Measurements from ENCODE around the gene KLHDC10. TPM values are rescaled to one million over a fixed set of nuclear protein-coding genes. Genes with fewer than 3 reads are reported as not detected.
"Not testable (repeated sequence)": the region's sequence is repeated elsewhere in the genome, so short reads cannot be mapped to it uniquely, and the experiment has no call there.

The KLHDC10 gene
- total RNA-seq, 1 experiment from 2014 or later = 21.6 TPM

DNA sequence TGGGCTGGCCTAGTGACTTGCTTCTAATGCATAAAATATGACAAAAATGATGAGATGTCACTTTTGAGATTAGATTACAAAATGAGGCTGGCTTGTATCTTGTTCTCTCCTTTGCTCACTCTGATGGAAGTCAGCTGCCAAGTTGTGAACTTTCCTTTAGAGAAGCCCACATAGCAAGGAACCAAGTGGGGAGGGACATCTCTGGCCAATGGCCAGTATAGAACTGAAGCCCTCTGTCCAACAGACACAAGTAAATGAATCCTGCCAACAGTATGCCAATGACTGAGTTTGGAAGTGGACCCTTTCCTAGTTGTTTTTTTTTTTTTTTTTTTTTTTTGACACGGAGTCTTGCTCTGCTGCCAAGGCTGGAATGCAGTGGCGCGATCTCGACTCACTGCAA, 22.5 kb upstream of the KLHDC10 start:
- TF ChIP-seq EZH2 (IDR thresholded peaks at IDR 0.05; ENCODE audit: low read length, unreplicated experiment) (no peak), EZH2phosphoT487 (IDR thresholded peaks at IDR 0.05; ENCODE audit: borderline replicate concordance, low read length) (no peak)
- TF ChIP-seq, protein P1, sequence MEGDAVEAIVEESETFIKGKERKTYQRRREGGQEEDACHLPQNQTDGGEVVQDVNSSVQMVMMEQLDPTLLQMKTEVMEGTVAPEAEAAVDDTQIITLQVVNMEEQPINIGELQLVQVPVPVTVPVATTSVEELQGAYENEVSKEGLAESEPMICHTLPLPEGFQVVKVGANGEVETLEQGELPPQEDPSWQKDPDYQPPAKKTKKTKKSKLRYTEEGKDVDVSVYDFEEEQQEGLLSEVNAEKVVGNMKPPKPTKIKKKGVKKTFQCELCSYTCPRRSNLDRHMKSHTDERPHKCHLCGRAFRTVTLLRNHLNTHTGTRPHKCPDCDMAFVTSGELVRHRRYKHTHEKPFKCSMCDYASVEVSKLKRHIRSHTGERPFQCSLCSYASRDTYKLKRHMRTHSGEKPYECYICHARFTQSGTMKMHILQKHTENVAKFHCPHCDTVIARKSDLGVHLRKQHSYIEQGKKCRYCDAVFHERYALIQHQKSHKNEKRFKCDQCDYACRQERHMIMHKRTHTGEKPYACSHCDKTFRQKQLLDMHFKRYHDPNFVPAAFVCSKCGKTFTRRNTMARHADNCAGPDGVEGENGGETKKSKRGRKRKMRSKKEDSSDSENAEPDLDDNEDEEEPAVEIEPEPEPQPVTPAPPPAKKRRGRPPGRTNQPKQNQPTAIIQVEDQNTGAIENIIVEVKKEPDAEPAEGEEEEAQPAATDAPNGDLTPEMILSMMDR (conservative IDR thresholded peaks at IDR 0.05; ENCODE audit: low read depth, low read length) = no peak
- Histone ChIP-seq H3K27me3 (ENCODE audit: low read length) (no peaks in the 10 kb centered on the region), H2AFZ (ENCODE audit: low read length) (no peak overlapping the region), H3K9me2 (replicated peaks; ENCODE audit: low read length) (no peaks in the 10 kb centered on the region), H3K9me3 (ENCODE audit: low read length) (no peaks in the 10 kb centered on the region), H3K4me1 (ENCODE audit: insufficient read depth, low read length) (peaks cover 8% of the 10 kb centered on the region), H3K4me3 (ENCODE audit: low read length) (no peak overlapping the region), H4K20me1 (ENCODE audit: low read length) (no peaks in the 10 kb centered on the region), H3K36me3 (ENCODE audit: low read depth, low read length) (peaks cover 6% of the 10 kb centered on the region; the same call in 1 of the 2 replicates), H3K9ac (ENCODE audit: low read length) (no peak overlapping the region), H3F3A (ENCODE audit: low read length, unreplicated experiment) (no peaks in the 10 kb centered on the region), H3K79me2 (ENCODE audit: low read length) (peaks cover 24% of the 10 kb centered on the region), H3K4me2 (ENCODE audit: low read length) (no peak overlapping the region), H3K27ac (ENCODE audit: low read length) (no peak overlapping the region)
- POLR2A ChIA-PET (ENCODE audit: unreplicated experiment) = no interaction called here
- intact Hi-C loops (cut with micrococcal nuclease) = no loop called here
- no TSS peak for BruUV-seq (replicated peaks)
- CTCF ChIA-PET = no interaction called here
- ATAC-seq (no peak), DNase-seq (no peak)

DNA sequence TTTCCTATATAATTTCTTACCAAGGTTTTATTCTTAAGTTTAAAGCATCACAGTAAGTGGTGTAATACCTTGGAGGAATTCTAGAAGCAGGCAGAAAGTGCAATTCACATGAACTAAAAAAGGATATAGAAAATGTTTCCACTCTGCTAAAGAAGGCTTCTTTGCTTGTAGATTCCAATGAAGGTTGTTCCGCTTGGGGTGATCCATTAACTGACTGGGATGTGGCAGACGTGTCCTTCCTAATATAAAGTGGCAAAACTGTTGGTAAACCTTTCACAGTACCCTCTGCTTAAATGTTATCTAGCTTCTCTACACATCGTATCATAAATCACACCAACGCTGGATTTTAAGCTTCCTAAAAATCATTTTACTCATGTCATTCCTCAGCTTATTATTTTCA, 21.4 kb upstream of the KLHDC10 start:
- POLR2A ChIA-PET (ENCODE audit: unreplicated experiment) = no interaction called here
- no peak for ATAC-seq

DNA sequence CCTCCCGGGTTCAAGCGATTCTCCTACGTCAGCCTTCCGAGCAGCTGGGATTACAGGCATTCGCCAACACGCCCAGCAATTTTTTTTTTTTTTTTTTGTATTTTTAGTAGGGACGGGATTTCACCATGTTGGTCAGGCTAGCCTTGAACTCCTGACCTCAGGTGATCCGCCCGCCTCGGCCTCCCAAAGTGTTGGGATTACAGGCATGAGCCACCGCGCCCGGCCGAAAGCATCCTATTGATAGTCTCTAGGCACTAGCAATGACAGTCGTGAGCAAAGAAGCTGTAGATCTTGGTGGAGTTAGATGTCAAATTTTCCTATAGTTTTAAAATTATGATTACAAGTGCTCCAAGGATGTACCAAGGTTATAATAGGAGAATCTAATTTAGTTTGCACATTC, 18.1 kb upstream of the KLHDC10 start:
- H3K9me3 ChIP-seq (ENCODE audit: low read length); BruUV-seq (replicated peaks); DNase-seq; POLR2A ChIA-PET (ENCODE audit: unreplicated experiment); H3K27me3 ChIP-seq (ENCODE audit: low read length); H4K20me1 ChIP-seq (ENCODE audit: low read length); H3F3A ChIP-seq (ENCODE audit: low read length, unreplicated experiment); H3K9ac ChIP-seq (ENCODE audit: low read length); H3K4me1 ChIP-seq (ENCODE audit: insufficient read depth, low read length); H3K27ac ChIP-seq (ENCODE audit: low read length); H3K4me2 ChIP-seq (ENCODE audit: low read length); H3K9me2 ChIP-seq (replicated peaks; ENCODE audit: low read length); intact Hi-C loops (cut with micrococcal nuclease); H3K36me3 ChIP-seq (ENCODE audit: low read depth, low read length); H2AFZ ChIP-seq (ENCODE audit: low read length); ATAC-seq; H3K4me3 ChIP-seq (ENCODE audit: low read length); CTCF ChIA-PET: not testable (repeated sequence)
- H3K79me2 ChIP-seq (ENCODE audit: low read length) = peaks cover 24% of the 10 kb centered on the region

More for the DNA sequence above, 21.4 kb upstream of the KLHDC10 start:
- Histone ChIP-seq H3K27me3 (ENCODE audit: low read length) (no peaks in the 10 kb centered on the region), H3K4me1 (ENCODE audit: insufficient read depth, low read length) (peaks cover 8% of the 10 kb centered on the region), H3K79me2 (ENCODE audit: low read length) (peaks cover 24% of the 10 kb centered on the region), H3K36me3 (ENCODE audit: low read depth, low read length) (peaks cover 2% of the 10 kb centered on the region; the same call in 1 of the 2 replicates), H3F3A (ENCODE audit: low read length, unreplicated experiment) (no peaks in the 10 kb centered on the region), H3K4me2 (ENCODE audit: low read length) (no peak overlapping the region), H3K4me3 (ENCODE audit: low read length) (no peak overlapping the region), H3K27ac (ENCODE audit: low read length) (no peak overlapping the region), H3K9ac (ENCODE audit: low read length) (no peak overlapping the region), H2AFZ (ENCODE audit: low read length) (no peak overlapping the region), H3K9me2 (replicated peaks; ENCODE audit: low read length) (no peaks in the 10 kb centered on the region), H3K9me3 (ENCODE audit: low read length) (no peaks in the 10 kb centered on the region), H4K20me1 (ENCODE audit: low read length) (no peaks in the 10 kb centered on the region)
- intact Hi-C loops (cut with micrococcal nuclease) = no loop called here
- BruUV-seq (replicated peaks) = no TSS peak
- no peak for DNase-seq
- CTCF ChIA-PET = no interaction called here
- TF ChIP-seq, protein P1 (conservative IDR thresholded peaks at IDR 0.05; ENCODE audit: low read depth, low read length) = no peak
- TF ChIP-seq EZH2 (IDR thresholded peaks at IDR 0.05; ENCODE audit: low read length, unreplicated experiment) = no peak
- TF ChIP-seq EZH2phosphoT487 (IDR thresholded peaks at IDR 0.05; ENCODE audit: borderline replicate concordance, low read length) = no peak

DNA sequence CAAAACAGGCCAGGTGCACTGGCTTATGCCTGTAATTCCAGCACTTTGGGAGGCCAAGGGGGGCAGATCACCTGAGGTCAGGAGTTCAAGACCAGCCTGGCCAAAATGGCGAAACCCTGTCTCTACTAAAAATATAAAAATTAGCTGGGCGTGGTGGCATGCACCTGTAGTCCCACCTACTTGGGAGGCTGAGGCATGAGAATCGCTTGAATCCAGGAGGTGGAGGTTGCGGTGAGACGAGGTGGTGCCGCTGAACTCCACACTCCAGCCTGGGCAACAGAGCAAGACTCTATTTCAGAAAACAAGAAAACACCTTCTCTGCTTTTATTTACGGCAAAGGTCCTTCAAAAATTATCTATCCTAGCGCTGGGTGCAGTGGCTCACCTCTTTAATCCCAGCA, 15.1 kb upstream of the KLHDC10 start:
- H3K79me2 ChIP-seq (ENCODE audit: low read length); H3F3A ChIP-seq (ENCODE audit: low read length, unreplicated experiment); H3K4me2 ChIP-seq (ENCODE audit: low read length); CTCF ChIA-PET; H3K9me3 ChIP-seq (ENCODE audit: low read length); H3K27me3 ChIP-seq (ENCODE audit: low read length); H3K36me3 ChIP-seq (ENCODE audit: low read depth, low read length); H4K20me1 ChIP-seq (ENCODE audit: low read length); H3K4me3 ChIP-seq (ENCODE audit: low read length); POLR2A ChIA-PET (ENCODE audit: unreplicated experiment); H2AFZ ChIP-seq (ENCODE audit: low read length); H3K4me1 ChIP-seq (ENCODE audit: insufficient read depth, low read length); H3K27ac ChIP-seq (ENCODE audit: low read length); BruUV-seq (replicated peaks); H3K9me2 ChIP-seq (replicated peaks; ENCODE audit: low read length); DNase-seq; intact Hi-C loops (cut with micrococcal nuclease); ATAC-seq; H3K9ac ChIP-seq (ENCODE audit: low read length): not testable (repeated sequence)
